ENCODE results near the gene MLN.

The MLN gene

GRCh38 chr6:33841868-33842267 is 38.1 kb upstream of the MLN start:
- no peak overlapping the region for H2AFZ ChIP-seq (ENCODE audit: low read length)
- H3K27me3 ChIP-seq (ENCODE audit: insufficient read depth, low read length), result peaks cover 6% of the 10 kb centered on the region; the same call in 1 of the 2 replicates
- no peaks in the 10 kb centered on the region for H3K36me3 ChIP-seq (ENCODE audit: insufficient read depth, low read length)
- no peak overlapping the region for H3K27ac ChIP-seq (ENCODE audit: low read depth, low read length, poor library complexity, severe bottlenecking)
- H3K4me3 ChIP-seq (ENCODE audit: low read depth, low read length, poor library complexity, severe bottlenecking), result no peak overlapping the region
- no peak for TF ChIP-seq EZH2 (IDR thresholded peaks at IDR 0.05; ENCODE audit: borderline replicate concordance, low read length)
- TF ChIP-seq CTCF (IDR thresholded peaks at IDR 0.05; ENCODE audit: low read length), result no peak
- H3K9me3 ChIP-seq (ENCODE audit: low read length), result no peaks in the 10 kb centered on the region
- H4K20me1 ChIP-seq (ENCODE audit: insufficient read depth, low read length), result no peaks in the 10 kb centered on the region
- no peaks in the 10 kb centered on the region for H3K79me2 ChIP-seq (ENCODE audit: insufficient read depth, low read length)
- no peak overlapping the region for H3K4me2 ChIP-seq (ENCODE audit: low read length)
- H3K9me2 ChIP-seq (ENCODE audit: low read depth, low read length), result no peaks in the 10 kb centered on the region
- no peaks in the 10 kb centered on the region for H3F3A ChIP-seq (ENCODE audit: insufficient read depth, low read length)
- no peaks in the 10 kb centered on the region for H3K4me1 ChIP-seq (ENCODE audit: insufficient read depth, low read length, severe bottlenecking)
- H3K9ac ChIP-seq (ENCODE audit: low read length), result no peak overlapping the region

GRCh38 chr6:33841070-33841469 is 37.3 kb upstream of the MLN start:
- Histone ChIP-seq H3K4me1 (ENCODE audit: insufficient read depth, low read length, severe bottlenecking) (no peaks in the 10 kb centered on the region), H3K4me2 (ENCODE audit: low read length) (no peak overlapping the region), H4K20me1 (ENCODE audit: insufficient read depth, low read length) (no peaks in the 10 kb centered on the region), H3F3A (ENCODE audit: insufficient read depth, low read length) (no peaks in the 10 kb centered on the region), H3K9ac (ENCODE audit: low read length) (no peak overlapping the region), H3K9me3 (ENCODE audit: low read length) (no peaks in the 10 kb centered on the region), H2AFZ (ENCODE audit: low read length) (no peak overlapping the region), H3K9me2 (ENCODE audit: low read depth, low read length) (no peaks in the 10 kb centered on the region), H3K36me3 (ENCODE audit: insufficient read depth, low read length) (no peaks in the 10 kb centered on the region), H3K27ac (ENCODE audit: low read depth, low read length, poor library complexity, severe bottlenecking) (no peak overlapping the region), H3K4me3 (ENCODE audit: low read depth, low read length, poor library complexity, severe bottlenecking) (no peak overlapping the region), H3K27me3 (ENCODE audit: insufficient read depth, low read length) (no peaks in the 10 kb centered on the region), H3K79me2 (ENCODE audit: insufficient read depth, low read length) (no peaks in the 10 kb centered on the region)
- TF ChIP-seq CTCF (IDR thresholded peaks at IDR 0.05; ENCODE audit: low read length) (no peak), EZH2 (IDR thresholded peaks at IDR 0.05; ENCODE audit: borderline replicate concordance, low read length) (no peak)

- no peaks in the 10 kb centered on the region for H3F3A ChIP-seq (ENCODE audit: insufficient read depth, low read length)
- no peak overlapping the region for H3K27ac ChIP-seq (ENCODE audit: low read depth, low read length, poor library complexity, severe bottlenecking)
- H3K9me2 ChIP-seq (ENCODE audit: low read depth, low read length), result no peaks in the 10 kb centered on the region
- no peak overlapping the region for H2AFZ ChIP-seq (ENCODE audit: low read length)
- H3K4me2 ChIP-seq (ENCODE audit: low read length), result no peak overlapping the region
- no peak for TF ChIP-seq CTCF (IDR thresholded peaks at IDR 0.05; ENCODE audit: low read length)
- TF ChIP-seq EZH2 (IDR thresholded peaks at IDR 0.05; ENCODE audit: borderline replicate concordance, low read length), result no peak
- H3K9me3 ChIP-seq (ENCODE audit: low read length), result no peaks in the 10 kb centered on the region
- no peaks in the 10 kb centered on the region for H3K79me2 ChIP-seq (ENCODE audit: insufficient read depth, low read length)
- no peaks in the 10 kb centered on the region for H3K4me1 ChIP-seq (ENCODE audit: insufficient read depth, low read length, severe bottlenecking)
- no peaks in the 10 kb centered on the region for H3K36me3 ChIP-seq (ENCODE audit: insufficient read depth, low read length)
- H4K20me1 ChIP-seq (ENCODE audit: insufficient read depth, low read length), result no peaks in the 10 kb centered on the region
- no peak overlapping the region for H3K9ac ChIP-seq (ENCODE audit: low read length)
- no peaks in the 10 kb centered on the region for H3K27me3 ChIP-seq (ENCODE audit: insufficient read depth, low read length)
- H3K4me3 ChIP-seq (ENCODE audit: low read depth, low read length, poor library complexity, severe bottlenecking), result no peak overlapping the region
Measured at GRCh38 chr6:33840048-33840926, 36.5 kb upstream of the MLN start.
